Right renal cortex interstitium (tissue), 3 donors: ENCODE data around the gene EP300. TPM values are rescaled to one million over a fixed set of nuclear protein-coding genes. Genes with fewer than 3 reads are reported as not detected.

Source experiments
- DNase-seq, 3 donors: peaks; one replicate each; pipeline ENCODE4 v3.0.0-alpha.2; 2013; ENCODE audit warnings: low read depth in 3 of 3, low spot score in 2 of 3
- polyA plus RNA-seq, 3 donors: library from polyadenylated mRNA; unstranded; fragments of 120-200 nt; gene quantifications; one replicate each; pipeline ENCODE4 v1.2.1, GENCODE V29; 2013; ENCODE audit not compliant: insufficient read length in 3 of 3

The EP300 gene
- polyA plus RNA-seq, 3 donors = 64.6 to 72.3 (median 68.6) TPM

DNA sequence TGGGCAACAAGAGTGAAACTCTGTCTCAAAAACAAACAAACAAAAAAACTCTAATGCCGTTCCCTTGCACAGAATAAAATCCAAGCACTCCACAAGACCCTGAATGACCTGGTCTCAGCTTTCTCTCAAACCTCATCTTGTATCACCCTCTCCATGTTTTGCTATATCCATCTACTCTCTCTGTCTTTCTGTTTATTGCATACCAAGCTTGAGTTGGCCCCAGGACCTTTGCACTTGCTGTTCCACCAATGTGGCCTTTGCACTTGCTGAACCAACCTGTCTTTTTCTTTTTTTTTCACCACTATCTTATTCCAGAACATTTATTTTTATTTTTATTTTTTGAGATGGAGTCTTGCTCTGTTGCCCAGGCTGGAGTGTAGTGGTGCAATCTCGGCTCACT is 110.7 kb downstream of the EP300 start:
- DNase-seq = no peak

DNA sequence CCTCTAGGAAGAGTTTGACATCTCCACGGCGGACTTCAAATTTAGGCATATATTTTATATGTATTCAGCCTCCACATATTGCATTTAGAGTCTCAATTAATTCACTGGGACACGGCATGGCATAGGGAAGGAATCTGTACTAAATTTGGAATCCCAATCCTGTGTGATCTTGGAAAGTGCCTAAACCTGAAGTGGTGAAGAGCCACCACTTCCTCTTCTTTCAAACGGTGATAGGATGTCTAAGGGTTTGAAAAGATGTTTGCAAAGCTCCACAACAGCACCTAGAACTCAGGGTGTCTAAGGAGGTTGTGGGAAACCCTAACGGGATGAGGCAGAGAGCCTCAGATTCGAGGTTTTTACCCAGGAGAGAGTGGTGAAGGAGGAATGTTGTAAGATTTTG is 111.7 kb downstream of the EP300 start:
- no peak for DNase-seq

DNA sequence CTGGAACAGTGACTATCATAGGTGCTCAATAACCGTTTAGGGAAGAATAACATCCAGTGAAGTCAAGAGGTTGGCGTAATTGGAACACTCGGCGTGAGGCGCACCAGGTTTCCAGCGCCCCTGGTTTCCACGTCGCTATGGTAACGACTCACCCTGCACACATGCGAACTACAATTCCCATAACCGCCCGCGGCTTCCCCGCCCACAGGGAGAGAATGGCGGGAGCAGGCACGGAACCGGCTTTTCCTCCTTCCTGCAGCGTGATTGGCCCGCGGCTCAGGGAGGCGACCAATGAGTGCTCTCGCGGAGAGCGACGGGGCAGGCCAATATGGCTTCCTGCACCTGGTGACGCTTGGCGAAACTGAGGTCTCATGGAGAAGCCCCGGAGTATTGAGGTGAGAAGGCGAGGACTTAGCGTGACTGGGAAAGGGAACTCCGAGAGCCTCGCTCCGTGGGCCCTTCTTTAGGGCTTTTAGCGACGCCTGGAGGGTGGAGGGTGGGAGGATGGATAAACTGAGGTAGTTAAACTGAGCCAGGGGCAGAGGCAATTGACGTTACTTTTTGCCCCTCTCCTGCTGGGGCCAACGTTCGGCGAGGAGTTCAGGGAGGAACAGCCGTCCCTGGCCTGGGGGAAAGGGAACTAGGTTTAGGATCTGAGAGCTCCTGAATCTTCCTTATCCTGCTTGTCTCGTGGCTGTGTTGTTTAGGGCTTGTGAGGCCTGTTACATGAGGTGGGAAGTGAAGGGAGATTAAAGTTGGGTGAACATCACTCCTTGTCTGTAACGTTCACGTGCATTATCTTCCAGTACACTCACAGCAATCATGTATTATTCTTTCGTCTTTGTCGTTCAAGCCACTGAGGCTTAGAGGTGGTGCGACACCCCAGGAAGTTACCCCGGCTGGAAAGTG is 112.9 kb downstream of the EP300 start, which contains the start of gene L3MBTL2:
Gene L3MBTL2, plus strand, starts transcription at position 321 of the 909 bp plus-strand sequence. Its CDS starts 51 bp downstream, at position 372.
- DNase-seq = peak; percentile 88 to 95 (median 91)

DNA sequence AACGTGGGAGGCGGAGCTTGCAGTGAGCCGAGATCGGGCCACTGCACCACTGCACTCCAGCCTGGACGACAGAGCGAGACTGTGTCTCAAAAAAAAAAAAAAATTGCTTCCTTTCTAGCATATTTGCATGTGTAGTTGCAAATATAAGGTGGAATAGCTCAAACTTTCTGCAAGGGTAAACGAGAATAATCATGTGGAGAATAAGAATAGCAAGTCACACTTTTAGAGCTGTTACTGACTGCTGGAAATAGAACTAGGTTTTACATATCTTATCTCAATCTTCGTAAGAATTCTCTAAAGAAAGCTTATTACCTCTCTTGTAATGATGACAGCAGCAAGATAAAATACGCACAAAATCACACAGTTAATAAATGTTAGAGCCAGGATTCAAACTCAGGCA is 114.3 kb downstream of the EP300 start:
- DNase-seq = no peak

DNA sequence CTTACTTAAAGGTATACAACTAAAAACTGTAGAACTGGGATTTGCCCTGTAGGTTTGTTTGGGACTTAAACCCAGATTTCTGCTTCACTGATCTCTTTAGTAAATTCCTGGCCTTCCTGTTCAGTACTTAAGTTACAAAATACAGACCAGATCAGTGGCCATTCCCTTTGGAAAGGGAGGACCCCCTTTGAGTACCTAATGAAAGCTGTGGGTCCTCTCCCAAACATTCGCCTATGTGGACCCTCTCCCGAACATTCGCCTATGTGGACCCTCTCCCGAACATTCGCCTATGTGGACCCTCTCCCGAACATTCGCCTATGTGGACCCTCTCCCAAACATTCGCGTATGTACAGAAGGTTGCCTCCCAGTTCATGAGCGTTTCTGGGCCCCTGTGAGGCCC is 123.0 kb downstream of the EP300 start:
- DNase-seq = no peak

DNA sequence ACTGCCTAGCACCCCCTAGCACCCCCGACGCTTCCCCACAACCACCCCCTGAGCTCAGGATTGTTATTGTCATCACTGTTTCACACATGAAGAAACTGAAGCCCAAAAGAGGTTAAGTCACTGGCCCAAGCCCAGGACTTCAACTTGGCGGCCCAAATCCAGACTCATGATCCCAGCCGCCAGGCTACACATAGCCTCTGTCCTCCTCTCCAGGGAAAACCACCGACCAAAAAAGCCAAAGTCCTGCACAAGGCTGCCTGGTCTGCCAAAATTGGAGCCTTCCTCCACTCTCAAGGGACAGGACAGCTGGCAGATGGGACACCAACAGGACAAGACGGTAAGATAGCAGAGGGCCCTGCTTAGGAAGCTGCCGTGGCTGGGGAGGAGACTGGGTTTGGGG is 123.5 kb downstream of the EP300 start:
- DNase-seq = no peak

DNA sequence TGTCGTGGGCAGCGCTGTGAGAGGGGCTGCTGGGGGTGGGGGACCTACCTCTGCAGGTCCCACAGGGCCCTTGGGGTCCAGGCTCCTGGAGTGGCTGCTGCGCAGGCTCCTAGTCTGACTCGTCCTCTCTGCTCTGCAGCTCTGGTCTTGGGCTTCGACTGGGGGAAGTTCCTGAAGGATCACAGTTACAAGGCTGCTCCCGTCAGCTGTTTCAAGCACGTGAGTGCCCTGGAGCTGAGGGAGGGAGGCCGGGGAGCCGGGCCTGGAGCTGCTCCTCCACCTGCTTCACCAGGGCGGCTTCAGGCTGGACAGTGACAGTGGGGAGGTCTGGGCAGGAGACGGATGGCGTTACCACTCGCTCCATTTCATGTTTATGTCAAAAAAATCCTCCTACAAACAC is 124.6 kb downstream of the EP300 start:
- DNase-seq = no peak

DNA sequence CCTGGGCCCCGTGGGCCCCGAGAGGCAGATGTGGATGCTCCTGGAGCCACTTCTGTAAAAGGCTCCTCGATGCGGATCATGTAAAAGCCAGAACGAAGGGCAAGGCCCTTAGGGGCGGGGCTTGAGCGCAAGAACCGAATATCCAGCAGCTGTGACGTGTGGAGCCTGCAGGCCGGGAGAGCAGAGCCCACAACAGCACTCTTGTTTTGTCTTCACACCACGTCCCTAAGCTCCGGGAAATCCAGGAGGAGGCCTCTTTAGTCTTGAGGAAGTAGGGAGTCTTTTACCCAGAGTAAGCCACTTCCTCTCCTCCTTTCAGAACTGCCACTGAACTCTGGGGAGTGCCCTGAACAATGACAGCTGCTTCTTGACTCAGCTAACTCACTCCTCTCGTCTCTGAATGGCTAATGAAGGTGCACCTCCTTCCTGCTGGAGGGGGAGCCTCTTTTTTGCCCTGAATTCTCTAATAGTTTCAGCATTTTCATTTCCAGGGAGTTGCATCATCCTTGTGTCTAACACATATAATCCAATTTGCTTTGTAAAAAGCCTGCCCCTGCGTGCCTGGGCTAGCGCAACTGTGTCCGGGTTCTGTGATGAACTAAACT is 125.3 kb downstream of the EP300 start:
- DNase-seq = no peak

DNA sequence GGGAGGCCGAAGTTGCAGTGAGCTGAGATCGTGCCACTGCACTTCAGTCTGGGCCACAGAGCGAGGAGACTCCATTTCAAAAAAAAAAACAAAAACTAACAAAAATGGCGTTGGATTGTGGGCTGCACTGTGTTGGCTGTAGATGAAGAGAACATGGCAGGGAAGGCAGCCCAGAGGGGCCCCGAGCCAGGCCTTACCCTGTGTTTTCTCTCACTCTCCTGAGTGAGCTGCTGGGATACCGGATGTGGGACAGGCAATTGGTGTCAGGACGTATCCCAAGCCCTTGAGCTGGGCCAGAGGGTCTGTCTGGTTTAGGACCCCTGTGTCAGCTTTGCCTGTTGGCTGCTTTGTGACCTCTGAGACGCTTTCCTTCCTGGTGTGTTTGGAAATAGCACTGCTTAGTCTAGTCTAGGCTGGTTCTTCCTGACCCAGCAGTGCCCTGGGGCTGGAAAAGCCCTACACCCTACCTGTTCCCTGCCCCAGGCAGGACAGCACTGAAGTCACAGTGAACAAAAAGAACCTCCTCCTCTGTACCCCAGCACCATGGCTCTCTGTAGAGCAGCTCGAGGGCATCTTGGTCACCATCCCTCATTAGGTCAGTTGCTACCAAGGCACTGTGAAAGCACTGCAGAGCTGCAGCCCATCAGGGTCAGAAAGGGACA is 130.6 kb downstream of the EP300 start:
- DNase-seq = no peak

DNA sequence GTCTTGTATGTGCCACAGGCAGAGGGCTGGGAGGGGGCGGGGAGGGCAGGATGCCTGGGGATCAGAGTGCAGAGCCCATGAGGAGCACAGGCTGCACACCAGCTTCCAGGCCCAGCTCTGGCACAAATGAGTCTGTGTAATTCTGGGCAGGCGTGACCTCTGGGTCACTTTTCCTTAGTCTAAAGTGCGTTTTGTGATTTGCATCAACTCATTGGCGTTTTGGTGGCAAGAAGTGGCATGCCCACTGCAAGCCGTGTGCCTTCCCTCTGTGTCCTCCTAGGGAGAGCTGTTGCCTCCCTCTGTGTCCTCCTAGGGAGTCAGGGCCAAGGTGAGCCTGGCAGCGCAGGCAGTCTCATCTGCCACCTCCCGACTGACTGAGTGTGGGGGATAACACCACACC is 131.1 kb downstream of the EP300 start:
- DNase-seq = no peak

DNA sequence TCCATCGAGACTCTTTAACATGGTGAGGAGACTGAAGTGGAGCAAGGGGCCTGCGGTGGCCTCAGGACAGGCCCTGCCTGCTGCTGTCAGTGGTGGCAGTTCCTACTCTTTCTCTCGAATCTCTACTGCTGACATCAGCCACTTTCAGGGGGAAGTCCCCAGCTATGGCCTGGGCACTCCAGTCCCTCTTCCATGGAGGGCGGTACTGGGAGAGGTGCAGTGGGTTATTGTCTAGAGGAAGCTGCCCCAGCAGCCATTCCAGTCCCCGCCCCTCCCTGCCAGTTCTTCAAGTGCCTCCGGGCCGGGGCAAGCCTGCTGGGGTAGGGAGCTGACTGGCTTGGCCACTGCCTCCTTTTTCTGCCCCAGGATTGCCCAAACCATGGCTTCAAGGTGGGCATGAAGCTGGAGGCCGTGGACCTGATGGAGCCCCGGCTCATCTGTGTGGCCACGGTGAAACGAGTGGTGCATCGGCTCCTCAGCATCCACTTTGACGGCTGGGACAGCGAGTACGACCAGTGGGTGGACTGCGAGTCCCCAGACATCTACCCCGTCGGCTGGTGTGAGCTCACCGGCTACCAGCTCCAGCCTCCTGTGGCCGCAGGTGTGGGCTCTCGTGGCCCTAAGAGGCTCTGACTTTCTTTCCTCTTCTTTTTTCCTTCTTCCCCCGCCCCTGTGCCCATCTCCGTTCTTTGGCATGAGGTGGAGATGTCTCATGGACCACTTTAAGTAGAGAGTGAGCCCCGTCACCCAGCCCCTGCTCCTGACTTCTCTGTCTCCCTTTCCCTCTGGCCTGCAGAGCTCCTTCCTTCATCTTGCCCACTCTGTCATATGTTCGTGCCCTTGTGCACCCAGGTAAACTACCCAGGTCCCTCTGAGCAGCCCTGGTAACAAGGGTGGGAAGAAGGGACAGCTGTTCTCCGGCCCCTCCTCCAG is 134.6 kb downstream of the EP300 start:
- DNase-seq = no peak

DNA sequence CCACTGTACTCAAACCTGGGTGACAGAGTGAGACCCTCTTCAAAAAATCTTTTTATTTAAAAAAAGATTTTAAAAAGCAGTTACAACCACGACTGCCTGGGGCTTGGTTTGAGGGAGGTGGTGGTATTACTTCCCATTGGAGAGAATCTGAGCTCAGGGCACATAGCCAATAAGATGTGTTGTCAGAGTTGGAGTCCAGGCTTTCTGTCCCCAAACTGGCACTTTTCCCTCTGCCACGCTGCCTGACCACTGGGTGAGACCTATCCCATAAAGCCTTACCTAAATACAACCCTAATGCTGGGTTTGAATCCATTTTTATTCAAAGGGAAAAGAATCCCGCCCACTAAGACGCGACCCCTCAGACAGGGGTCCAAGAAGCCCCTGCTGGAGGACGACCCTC is 136.8 kb downstream of the EP300 start:
- DNase-seq = no peak

Other genes starting within 250 kb of the EP300 start
- gene ST13, start 236.0 kb upstream of the EP300 start, polyA plus RNA-seq = 100 to 1,000 TPM; 702 to 764 (median 731) TPM
- 10 to 100 TPM; 12.6 to 24.8 (median 23.2) TPM for gene XPNPEP3, start 235.4 kb upstream of the EP300 start, polyA plus RNA-seq
- under 1 TPM; 0.32 to 0.33 (median 0.33) TPM for gene DNAJB7, start 230.5 kb upstream of the EP300 start, polyA plus RNA-seq
- gene RBX1, start 141.2 kb upstream of the EP300 start, polyA plus RNA-seq = 10 to 100 TPM; 66.4 to 77.4 (median 76.6) TPM
- 10 to 100 TPM; 26.4 to 29.3 (median 27.8) TPM for gene L3MBTL2, start 112.7 kb downstream of the EP300 start, polyA plus RNA-seq
- gene CHADL, start 148.3 kb downstream of the EP300 start, polyA plus RNA-seq = 1 to 10 TPM; 2.7 to 3.1 (median 2.9) TPM
- 10 to 100 TPM; 45.4 to 51.1 (median 47.1) TPM for gene RANGAP1, start 193.6 kb downstream of the EP300 start, polyA plus RNA-seq
- gene ZC3H7B, start 208.9 kb downstream of the EP300 start, polyA plus RNA-seq = 10 to 100 TPM; 68.3 to 85.9 (median 76.5) TPM